Liver (tissue), 3 donors: ENCODE results near the gene ANGPTL4.

Experiments used
- EGR1 ChIP-seq, 2 donors: IDR thresholded peaks; 2 replicates each; pipeline ENCODE4 v1.6.1; 2016 to 2018; ENCODE audit warnings: antibody characterized with exemption in 2 of 2, low read depth in 2 of 2
- RAD21 ChIP-seq, 2 donors: IDR thresholded peaks; 2 replicates each; pipeline ENCODE4 v1.6.1; 2016; ENCODE audit warnings: antibody characterized with exemption in 2 of 2, mild to moderate bottlenecking in 2 of 2
- SP1 ChIP-seq: IDR thresholded peaks from 2 replicates; pipeline ENCODE4 v1.6.1; 2018; ENCODE audit warnings: antibody characterized with exemption, mild to moderate bottlenecking
- TF ChIP-seq, protein P1 (sequence below): IDR thresholded peaks from 2 replicates; pipeline ENCODE4 v1.6.1; 2016; ENCODE audit warnings: antibody characterized with exemption, mild to moderate bottlenecking
- TF ChIP-seq, protein P2 (sequence below): fragments of 150-350 bp; IDR thresholded peaks from 2 replicates; pipeline ENCODE4 v1.5.1; 2017; ENCODE audit warnings: improper control_type of control experiment, low read depth, low read length; ENCODE audit not compliant: missing input control
- TF ChIP-seq, protein P3 (sequence below): IDR thresholded peaks from 2 replicates; pipeline ENCODE4 v1.6.1; 2016; ENCODE audit warnings: antibody characterized with exemption
- donor health status: healthy.
- donor health status: healthy.

DNA sequence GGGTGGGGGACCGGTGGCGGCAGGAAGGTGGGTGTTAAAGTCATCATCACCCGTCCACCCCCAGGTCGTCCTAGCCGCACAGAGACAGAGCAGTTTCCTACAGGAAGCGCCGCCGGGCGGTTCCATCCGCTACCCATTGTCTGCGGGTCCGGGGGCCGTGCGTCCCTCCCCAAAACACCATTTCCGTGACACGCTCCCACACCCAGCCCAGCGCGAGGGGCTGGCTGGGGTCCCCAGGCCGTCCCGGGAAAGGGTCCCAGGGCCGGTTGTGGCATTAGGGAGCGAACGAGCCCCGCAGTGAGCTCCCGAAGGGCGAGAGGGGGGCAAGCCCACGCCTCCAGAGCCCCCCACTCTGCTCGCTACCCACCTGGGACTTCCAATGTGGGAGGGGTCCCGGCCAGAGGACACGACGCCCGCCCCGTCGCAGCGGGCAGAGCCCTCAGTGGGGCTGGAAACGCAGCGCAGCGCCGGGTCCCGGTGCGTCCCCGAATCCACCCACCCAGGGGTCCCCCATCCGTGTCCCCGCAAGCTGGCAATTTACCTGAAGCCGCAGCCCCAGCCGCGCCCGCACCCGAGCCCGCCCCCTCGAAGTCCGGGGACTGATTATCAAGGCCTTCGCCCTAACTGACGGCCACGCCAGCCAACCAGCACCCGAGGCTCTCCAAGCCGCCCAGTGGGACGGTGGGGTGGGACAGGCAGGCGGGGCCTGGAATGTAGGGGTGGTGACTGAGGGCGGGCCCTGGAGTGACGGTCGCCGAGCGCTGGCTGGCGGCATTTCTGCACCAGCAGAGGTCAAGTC is 21.1 kb upstream of the ANGPTL4 start, which contains the start of gene KANK3:
- TF ChIP-seq EGR1 (IDR thresholded peaks at IDR 0.05; ENCODE audit: low read depth in 2 of 2) (no peak), RAD21 (IDR thresholded peaks at IDR 0.05) (peak in 1 of 2 donors; percentile 48), SP1 (peak; percentile 79)
- TF ChIP-seq, protein P1, sequence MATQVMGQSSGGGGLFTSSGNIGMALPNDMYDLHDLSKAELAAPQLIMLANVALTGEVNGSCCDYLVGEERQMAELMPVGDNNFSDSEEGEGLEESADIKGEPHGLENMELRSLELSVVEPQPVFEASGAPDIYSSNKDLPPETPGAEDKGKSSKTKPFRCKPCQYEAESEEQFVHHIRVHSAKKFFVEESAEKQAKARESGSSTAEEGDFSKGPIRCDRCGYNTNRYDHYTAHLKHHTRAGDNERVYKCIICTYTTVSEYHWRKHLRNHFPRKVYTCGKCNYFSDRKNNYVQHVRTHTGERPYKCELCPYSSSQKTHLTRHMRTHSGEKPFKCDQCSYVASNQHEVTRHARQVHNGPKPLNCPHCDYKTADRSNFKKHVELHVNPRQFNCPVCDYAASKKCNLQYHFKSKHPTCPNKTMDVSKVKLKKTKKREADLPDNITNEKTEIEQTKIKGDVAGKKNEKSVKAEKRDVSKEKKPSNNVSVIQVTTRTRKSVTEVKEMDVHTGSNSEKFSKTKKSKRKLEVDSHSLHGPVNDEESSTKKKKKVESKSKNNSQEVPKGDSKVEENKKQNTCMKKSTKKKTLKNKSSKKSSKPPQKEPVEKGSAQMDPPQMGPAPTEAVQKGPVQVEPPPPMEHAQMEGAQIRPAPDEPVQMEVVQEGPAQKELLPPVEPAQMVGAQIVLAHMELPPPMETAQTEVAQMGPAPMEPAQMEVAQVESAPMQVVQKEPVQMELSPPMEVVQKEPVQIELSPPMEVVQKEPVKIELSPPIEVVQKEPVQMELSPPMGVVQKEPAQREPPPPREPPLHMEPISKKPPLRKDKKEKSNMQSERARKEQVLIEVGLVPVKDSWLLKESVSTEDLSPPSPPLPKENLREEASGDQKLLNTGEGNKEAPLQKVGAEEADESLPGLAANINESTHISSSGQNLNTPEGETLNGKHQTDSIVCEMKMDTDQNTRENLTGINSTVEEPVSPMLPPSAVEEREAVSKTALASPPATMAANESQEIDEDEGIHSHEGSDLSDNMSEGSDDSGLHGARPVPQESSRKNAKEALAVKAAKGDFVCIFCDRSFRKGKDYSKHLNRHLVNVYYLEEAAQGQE, result peak; percentile 22
- TF ChIP-seq, protein P2, sequence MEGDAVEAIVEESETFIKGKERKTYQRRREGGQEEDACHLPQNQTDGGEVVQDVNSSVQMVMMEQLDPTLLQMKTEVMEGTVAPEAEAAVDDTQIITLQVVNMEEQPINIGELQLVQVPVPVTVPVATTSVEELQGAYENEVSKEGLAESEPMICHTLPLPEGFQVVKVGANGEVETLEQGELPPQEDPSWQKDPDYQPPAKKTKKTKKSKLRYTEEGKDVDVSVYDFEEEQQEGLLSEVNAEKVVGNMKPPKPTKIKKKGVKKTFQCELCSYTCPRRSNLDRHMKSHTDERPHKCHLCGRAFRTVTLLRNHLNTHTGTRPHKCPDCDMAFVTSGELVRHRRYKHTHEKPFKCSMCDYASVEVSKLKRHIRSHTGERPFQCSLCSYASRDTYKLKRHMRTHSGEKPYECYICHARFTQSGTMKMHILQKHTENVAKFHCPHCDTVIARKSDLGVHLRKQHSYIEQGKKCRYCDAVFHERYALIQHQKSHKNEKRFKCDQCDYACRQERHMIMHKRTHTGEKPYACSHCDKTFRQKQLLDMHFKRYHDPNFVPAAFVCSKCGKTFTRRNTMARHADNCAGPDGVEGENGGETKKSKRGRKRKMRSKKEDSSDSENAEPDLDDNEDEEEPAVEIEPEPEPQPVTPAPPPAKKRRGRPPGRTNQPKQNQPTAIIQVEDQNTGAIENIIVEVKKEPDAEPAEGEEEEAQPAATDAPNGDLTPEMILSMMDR, result peak; percentile 8
- TF ChIP-seq, protein P3, sequence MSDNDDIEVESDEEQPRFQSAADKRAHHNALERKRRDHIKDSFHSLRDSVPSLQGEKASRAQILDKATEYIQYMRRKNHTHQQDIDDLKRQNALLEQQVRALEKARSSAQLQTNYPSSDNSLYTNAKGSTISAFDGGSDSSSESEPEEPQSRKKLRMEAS, result no peak
